GM10847 (cell line): ENCODE measurements around the gene ATRIP.

Source experiments
- POLR2A ChIP-seq: IDR thresholded peaks from 2 replicates; pipeline ENCODE4 v1.6.1; 2011; ENCODE audit not compliant: insufficient read length; ENCODE audit errors: extremely low read depth

The ATRIP gene

DNA sequence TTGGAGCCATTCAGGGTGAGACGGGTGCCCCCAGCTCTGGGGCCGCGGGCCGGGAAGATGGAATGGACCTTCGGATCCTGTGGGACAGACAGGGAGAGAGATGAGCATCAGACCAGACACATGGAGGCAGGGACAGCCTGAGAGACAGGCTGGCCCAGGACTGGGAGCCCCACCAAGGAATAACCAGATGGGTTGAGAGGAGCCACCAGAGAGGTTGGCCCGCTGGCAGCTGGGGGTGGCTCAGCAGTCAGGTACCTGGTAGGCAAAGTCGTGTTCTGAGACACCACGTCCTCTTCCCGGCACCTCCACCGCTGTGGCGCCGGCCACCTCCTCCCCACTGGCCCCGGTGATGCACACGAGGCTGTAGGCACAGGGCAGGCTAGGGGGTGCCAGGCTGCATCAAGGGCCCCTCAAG lies 30.4 kb upstream of the ATRIP start:
- TF ChIP-seq POLR2A = no peak

DNA sequence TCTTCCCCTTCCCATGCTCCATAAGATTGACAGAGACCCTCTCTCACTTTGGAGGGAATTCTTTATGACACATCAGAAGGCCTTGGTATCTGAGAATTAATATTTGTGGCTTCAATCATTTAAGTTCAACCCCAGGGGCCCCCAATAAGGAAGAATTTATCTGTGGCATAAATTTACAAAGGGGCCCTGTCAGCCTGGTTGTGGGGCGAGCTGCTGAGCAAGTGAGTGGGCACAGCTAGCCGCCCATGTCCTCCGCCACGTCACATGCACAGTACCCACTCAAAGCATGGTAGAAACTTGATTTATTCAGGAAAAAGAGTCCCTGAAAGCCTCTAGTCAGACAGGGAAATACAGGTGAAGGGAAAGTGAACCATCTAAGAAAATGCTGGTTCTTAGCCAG lies 30.0 kb upstream of the ATRIP start:
- TF ChIP-seq POLR2A = no peak

DNA sequence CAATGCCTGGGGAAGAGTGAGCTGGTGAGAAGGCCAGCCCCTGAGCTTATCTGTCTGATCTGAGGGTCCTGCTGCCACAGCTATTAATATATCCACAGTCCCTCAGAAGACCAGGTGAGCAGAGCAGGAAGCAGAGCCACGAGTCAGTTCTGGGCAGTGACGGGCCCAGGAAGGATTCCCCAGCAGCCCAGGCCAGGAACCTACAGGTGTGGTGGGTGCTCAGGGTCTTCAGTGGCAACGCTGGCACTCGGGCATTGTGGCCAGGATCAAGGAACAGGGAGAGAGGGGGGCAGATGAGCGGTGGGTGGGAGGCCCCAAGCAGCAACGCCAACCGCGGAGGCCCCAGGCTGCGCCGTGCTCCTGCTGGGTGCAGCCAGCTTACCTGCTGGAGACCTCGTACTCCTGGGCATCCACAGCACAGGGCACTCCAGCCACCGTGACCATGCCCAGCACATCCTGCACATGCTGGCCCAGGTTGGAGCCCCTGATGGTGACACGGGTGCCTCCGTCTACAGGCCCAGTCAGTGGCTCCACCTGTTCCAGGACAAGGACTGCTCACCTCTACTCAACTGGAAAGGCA lies 28.9 kb upstream of the ATRIP start:
- no peak for TF ChIP-seq POLR2A

DNA sequence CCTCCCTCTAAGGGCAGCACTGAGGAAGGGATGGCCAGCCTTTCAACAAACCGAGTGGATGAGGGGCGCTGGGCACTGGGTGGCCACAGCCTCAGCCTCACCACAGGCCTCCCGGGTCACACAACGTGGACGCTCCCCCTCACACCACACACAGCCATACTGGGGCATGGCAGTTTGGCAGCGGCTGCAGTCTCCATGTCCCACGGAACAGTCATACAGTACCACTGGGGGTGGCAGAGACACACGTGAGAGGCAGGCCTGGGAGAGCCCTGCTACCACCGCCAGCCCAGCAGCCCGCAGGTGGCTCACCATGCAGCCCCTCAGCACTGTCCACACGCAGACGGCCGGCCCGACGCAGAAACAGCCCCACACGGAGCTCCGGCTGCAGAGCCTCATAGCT lies 28.4 kb upstream of the ATRIP start:
- TF ChIP-seq POLR2A = no peak

DNA sequence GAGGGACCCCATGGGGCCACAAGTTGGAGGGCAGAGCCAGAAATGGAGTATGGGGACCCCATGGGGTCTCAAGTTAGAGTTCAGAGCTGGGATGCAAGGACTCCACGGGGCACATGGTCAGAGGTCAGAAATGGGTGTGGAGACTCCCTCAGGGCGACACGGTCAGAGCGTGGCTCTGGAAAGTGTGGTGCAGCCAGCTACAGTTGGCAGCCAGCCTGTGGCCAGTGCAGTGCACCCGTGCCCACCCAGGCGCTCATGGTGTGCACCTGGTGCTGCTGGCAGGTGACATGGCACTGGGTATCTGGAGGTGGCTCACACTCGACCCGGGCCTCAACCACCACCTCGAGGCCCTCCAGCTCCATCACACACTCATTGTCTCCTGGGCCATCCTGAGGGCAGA lies 27.9 kb upstream of the ATRIP start:
- TF ChIP-seq POLR2A = no peak

DNA sequence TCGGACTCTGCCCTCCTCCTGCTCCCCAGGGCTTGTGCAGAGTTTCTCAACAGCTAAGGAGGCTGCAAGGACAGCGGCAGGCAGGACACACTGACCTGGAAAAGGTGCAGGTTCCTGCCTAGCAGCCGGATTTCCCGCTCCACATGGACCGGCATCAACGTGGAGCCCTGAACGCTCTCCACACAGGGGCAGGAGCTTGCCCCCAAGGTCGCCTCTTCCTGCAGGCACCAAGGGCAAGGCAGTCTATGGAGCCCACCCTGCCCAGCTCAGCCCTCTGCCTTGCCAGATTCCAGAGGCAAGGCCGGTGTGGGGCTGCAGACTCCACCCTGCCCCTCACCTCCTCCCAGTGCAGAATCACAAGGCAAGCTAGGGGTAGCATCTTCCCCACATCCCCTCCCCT lies 27.4 kb upstream of the ATRIP start:
- TF ChIP-seq POLR2A = no peak

DNA sequence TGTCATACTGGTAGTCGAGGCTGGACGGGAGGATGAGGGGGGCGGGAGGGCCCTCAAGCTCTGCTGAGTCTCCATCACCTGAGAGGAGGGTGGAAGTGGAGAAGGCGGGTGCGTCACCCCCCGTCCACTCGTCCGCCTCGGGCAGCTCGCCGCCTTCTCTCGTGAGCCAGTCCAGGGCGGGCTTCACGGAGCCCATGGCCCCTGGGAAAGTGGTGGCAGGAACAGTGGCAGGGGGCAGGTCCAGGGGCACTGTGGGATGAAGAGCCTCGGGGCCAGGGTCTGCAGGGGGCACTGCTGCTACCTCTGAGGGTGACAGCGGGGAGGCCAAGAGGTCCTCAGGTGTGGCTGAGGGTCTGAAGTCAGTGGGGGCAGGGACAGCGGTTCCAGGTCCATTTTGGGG lies 26.9 kb upstream of the ATRIP start:
- TF ChIP-seq POLR2A = no peak

DNA sequence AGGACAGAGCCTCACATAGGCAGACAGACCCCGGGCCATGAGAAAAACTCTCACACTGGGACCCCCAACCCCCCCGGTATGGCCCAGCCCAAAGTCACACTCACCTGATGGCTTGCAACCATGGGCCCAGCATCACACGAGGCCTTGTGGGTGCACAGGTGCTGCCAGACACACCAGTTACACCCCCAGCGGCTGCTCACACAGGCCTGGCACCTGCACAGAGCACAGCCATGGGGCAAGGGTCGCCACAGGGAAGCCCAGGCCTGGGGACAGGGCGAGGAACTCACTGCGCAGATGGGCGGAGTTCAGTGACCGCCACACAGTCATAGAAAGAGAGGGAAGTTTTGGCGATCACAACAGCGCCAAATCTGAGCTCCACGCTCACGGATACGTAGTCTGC lies 26.0 kb upstream of the ATRIP start:
- no peak for TF ChIP-seq POLR2A

DNA sequence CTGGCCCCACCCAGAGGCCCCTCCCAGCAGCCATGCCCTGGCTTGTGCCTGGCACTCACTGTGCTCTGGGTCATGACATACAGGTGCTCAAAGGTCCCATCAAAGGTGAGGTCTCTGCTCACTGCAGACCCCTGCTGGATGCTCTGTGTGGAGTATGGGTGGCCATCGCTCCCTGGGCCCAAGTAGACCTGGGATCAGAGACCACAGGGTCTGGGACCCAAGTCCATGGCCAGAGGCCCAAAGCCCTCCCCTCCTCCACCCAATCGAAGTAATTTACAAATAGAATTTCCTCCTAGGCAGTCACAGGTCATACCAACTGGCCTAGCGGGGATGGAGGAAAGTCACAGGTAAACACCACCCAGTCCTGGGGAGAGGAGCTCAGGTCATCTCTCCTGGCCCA lies 24.3 kb upstream of the ATRIP start:
- no peak for TF ChIP-seq POLR2A

DNA sequence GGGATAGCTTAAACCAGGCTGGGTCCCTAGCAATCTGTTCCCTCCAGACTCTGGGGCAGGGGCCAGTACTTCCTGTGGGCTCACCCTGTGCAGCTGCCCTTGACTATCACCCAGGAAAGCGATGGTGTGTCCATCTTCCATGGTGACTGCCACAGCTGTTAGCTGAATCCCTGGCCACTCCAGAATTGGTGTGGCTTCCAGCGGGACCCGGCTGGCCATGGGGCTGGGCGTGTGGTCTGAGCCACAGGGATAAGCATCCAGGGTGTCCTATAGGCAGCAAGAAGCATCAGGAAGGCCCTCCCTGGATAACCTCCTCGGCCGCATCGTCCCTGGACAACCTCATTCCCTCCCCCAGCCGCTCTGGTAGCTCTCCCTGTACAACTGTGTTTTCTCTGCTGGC lies 23.9 kb upstream of the ATRIP start:
- no peak for TF ChIP-seq POLR2A

DNA sequence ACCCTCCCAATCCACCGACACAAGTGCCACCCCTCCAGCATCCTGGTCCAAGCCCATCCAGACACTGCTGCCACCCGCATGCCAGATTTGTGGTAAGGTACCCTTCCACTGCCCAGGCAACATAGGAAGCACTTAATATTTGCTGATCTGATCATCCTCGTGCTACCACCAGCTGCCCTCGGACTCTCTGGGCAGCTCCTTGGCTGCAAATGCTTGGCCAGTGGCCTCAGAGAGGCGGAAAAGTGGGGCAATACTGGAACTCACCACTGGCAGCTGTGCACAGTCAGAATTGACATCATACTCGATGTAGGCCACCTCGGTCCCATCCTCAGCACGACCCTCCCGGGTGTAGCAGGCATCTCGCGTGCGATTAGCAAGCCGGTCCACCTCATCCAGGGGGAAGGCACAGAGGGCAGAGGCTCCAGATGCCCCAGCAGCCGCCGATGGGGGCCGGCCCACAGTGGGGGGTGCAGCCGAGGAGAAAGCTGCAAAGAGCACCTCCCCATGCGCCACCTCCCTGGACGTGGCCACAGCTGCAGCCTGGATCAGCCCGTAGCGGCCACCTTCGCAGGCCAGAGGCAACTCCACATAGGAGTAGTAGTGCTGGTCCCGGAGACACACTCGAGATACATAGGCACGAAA lies 23.2 kb upstream of the ATRIP start:
- TF ChIP-seq POLR2A = no peak

DNA sequence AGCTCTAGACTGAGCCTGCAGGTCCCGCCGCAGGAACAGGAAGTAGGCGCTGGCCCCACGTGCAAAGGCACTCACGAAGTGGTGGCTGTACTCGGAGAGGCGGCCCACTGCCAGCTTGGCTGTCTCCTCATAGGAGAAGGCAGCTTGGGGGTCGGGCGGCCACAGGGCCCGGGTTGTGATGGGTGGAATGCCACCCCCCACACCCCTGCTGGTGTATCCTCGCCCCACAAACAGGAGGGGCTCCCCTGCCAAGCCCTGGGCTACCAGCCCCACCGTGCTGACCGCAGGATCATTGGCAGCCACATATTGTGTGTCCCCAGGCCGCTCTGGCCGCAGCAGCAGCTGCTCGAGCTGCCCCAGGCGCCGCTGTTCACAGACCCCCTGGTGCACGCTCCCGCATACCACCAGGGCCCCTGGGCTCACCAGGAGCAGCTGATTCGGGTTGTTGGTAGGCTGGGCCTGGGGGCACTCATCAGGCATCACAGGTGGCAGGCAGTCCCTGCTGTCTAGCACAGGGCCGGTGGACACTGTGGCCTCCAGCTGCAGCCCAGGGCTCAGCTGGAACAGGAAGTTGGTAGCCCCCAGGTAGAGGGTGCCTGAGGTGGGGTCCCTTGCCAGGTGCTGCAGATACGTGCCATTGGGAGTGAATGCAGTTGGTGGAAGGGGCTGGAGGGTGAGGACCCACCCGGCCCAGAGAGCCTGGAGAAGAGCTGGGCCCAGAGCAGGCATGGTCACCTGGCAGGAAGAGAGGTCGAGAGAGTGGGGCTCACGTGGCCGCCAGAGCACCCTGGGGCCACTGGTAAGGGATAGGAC lies 22.4 kb upstream of the ATRIP start:
- no peak for TF ChIP-seq POLR2A

DNA sequence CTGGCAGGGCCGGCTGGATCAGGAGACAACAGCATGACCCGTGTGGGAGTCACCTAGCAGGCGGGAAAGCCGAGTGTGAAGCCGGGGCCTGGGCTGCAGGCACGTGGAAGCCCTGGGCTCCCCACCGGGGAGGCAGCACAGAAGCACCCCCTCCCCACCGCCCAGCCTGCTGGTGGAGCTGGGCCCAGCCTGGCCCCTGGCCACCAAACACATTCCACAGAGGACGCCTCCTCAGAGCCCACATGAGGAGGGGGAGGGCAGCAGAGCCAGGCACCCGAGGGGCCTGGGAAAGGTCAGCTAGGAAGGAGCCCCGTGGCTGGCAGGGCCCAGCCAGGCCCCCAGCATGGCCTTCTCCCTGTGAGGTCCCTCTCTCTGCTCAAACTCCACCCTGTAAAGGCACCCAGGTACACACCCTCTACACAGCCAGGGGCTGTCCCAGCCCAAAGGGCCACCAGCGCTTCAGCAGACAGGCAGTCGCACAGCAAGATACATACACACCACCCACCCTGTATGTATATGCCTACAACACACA lies 21.2 kb upstream of the ATRIP start:
- TF ChIP-seq POLR2A = no peak

DNA sequence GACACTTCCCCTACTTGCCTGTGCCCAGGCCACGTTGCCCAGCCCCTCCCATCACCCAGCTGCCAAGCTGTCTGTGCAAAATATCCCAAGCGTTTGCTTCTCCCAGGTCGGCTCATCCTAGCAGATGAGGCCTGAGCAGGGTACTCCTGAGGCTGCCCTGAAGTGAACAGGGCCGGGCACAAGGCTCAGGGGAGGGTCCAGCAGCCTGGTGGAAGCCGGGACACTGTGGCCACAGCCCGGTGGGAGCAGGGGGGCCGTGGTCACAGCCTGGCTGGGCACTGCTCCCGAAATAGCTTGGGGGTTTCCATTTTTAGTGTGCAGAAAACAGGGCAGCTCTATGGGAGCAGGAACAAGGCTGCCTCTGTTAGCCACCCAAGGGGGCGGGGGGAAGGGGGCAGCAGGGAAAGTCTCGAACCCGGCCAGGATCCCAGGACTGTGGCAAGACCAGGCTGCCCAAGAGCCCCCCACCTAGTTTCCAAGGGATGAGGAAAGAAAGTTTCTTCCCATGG lies 20.1 kb upstream of the ATRIP start:
- no peak for TF ChIP-seq POLR2A

DNA sequence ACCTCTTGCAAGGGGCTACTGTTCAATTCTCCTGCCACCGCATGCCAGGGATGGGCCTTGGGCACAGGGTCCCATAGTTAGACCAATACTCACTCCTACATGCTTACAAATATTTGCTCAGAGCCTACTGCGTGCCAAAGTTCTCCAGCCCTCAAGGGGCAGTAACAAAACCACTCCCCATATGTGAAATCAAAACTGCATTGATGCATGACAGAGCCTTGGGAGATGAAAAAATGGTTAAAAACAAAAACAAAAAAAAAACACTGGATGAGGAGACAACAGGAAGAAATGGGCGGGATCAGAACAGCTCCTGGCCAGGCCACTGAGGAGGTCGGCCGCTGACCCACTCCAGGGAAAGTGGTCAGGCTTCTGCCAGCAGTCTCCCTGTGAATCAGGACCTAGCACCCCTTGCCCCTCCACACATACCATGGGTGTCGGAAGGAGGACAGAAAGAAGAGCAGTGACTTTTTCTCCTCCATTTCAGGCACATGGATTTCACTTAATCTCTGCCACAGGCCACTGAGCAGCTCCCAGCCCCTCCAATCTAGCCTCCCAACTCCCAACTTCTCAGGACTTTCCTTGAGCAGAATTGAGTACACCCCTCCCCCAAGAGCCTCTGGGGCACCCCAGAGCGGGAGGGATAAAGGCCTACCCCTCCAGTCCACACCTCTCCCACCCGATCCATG lies 19.4 kb upstream of the ATRIP start:
- no peak for TF ChIP-seq POLR2A

DNA sequence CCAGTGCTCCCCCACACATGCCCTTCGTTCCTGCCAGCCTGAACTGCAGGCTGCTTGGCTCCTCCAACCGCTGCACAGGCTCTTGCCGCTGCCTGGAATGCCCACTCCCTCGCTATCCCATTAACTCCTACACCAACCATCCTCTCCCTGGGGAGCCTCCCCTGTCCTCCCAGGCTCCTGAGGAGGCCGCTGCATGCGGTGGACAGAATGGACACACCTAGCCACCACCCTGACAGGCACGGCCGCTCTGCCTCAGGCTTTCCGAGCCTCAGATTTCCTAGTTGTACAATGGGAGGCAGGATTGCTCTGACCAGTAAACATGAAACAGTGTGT lies 18.9 kb upstream of the ATRIP start:
- no peak for TF ChIP-seq POLR2A
